Measurements from ENCODE around the gene ZNF862.
A peak's percentile ranks its signal among the peaks of the same experiment; 100 is the strongest.

The ZNF862 gene

DNA sequence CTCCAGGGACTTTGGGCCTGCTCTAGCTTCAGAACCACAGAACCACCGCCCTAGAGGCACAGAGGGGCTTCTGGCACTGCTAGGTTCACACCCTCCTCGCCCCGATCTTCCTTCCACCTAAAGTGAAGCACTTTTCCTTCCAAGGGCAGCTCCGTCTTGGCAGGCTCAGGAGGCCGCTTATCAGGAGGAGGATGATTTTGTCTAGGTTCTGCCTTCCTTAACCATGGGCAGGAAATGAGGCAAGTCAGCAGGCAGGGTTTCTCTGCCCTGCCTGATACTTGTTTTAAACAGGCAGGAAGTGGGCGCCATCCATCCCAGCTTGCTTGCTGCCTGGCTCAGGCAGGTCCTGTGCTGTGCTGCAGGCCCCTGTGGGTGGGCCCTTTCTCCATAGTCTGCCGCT, 27.3 kb downstream of the ZNF862 start:
- H3K27me3 ChIP-seq (ENCODE audit: control insufficient read depth in 2 of 2, insufficient read depth in 2 of 2, low read length in 2 of 2), result no peaks in the 10 kb centered on the region
- H3K9ac ChIP-seq (ENCODE audit: low read depth in 1 of 2, low read length in 2 of 2), result no peak overlapping the region
- H3K4me3 ChIP-seq (ENCODE audit: low read length in 2 of 2), result no peak overlapping the region
- H3K27ac ChIP-seq (ENCODE audit: low read depth in 2 of 2, low read length in 2 of 2), result peak overlapping the region; percentile 2 to 65
- no peaks in the 10 kb centered on the region for H3K9me3 ChIP-seq (ENCODE audit: control insufficient read depth in 2 of 2, low read length in 2 of 2)
- peaks cover 12 to 22% of the 10 kb centered on the region in 2 donors for H3K36me3 ChIP-seq (ENCODE audit: control insufficient read depth in 2 of 2, insufficient read depth in 2 of 2, low read length in 2 of 2)
- peaks cover 0 to 9% of the 10 kb centered on the region in 2 donors for H3K4me1 ChIP-seq (ENCODE audit: control insufficient read depth in 2 of 2, insufficient read depth in 2 of 2, low read length in 2 of 2)

DNA sequence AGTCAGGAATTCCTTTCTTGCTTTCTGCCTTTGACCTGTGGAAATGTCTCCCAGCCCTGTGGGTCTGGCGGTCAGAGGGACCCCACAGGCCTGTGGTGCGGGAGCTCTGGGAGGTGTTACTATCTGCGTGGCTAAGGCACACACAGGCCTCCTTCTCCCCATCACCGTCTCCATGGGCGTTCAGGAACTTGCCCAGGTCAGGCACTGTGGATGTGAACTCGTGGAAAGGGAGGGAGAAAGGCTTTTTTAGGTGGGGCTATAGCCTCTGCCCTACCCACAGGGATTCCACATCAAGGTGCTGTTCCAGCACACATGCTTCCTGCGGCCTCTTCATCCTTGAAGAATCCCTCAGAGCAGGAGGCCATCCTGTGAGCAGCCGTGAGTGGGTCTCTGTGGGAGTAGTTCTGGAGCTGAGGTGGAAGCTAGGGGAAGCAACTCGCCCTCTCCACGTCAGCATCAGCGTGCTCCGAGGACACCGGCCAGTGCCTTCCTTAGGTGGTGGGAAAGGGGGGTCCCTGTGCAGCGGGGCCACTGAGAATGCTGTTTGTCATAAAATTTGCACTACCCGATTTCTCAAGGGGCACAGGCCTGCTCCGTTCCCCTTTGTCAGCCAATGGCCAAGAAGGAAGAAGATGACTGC, 28.1 kb downstream of the ZNF862 start:
- H3K27ac ChIP-seq (ENCODE audit: low read depth in 2 of 2, low read length in 2 of 2), result no peak overlapping the region
- H3K4me3 ChIP-seq (ENCODE audit: low read length in 2 of 2), result no peak overlapping the region
- peaks cover 0 to 9% of the 10 kb centered on the region in 2 donors for H3K4me1 ChIP-seq (ENCODE audit: control insufficient read depth in 2 of 2, insufficient read depth in 2 of 2, low read length in 2 of 2)
- H3K36me3 ChIP-seq (ENCODE audit: control insufficient read depth in 2 of 2, insufficient read depth in 2 of 2, low read length in 2 of 2), result peaks cover 7 to 14% of the 10 kb centered on the region in 2 donors
- H3K27me3 ChIP-seq (ENCODE audit: control insufficient read depth in 2 of 2, insufficient read depth in 2 of 2, low read length in 2 of 2), result no peaks in the 10 kb centered on the region
- no peak overlapping the region for H3K9ac ChIP-seq (ENCODE audit: low read depth in 1 of 2, low read length in 2 of 2)
- no peaks in the 10 kb centered on the region for H3K9me3 ChIP-seq (ENCODE audit: control insufficient read depth in 2 of 2, low read length in 2 of 2)

DNA sequence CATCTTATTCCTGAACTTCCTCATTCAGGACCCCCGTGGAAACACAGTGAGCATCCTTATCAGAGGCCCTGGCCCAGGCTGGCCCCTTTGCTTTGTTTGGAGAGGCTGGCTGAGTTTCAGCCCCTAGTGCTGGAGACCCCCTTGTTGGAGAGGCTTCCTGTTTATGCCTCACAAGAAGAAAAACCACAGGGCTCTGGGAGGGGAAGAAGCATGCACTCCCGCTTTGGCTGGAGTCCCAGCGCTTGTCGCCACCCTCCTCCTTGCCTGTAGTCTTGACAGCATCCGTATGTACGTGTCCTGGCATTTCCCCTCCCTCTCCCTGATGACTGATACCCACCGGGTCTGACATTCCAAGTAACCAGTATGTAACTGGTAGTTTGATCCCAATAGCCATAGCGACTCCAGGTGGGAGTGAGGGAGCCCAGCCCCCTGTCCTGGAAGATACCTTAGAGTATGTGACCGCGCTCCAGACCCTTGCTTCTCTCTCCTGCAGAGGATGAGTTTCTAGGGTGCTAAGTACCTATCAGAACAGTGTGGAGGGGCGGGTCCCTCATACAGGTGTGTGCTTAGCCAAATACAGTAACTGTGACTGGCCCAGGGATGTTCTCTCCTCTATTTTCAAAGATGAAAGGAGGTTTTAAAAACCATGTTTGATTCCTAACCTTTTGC, 28.7 kb downstream of the ZNF862 start:
- Histone ChIP-seq H3K4me3 (ENCODE audit: low read length in 2 of 2) (no peak overlapping the region), H3K9ac (ENCODE audit: low read depth in 1 of 2, low read length in 2 of 2) (no peak overlapping the region), H3K4me1 (ENCODE audit: control insufficient read depth in 2 of 2, insufficient read depth in 2 of 2, low read length in 2 of 2) (peaks cover 0 to 9% of the 10 kb centered on the region in 2 donors), H3K36me3 (ENCODE audit: control insufficient read depth in 2 of 2, insufficient read depth in 2 of 2, low read length in 2 of 2) (peaks cover 7 to 10% of the 10 kb centered on the region in 2 donors), H3K27ac (ENCODE audit: low read depth in 2 of 2, low read length in 2 of 2) (no peak overlapping the region), H3K27me3 (ENCODE audit: control insufficient read depth in 2 of 2, insufficient read depth in 2 of 2, low read length in 2 of 2) (no peaks in the 10 kb centered on the region), H3K9me3 (ENCODE audit: control insufficient read depth in 2 of 2, low read length in 2 of 2) (no peaks in the 10 kb centered on the region)

DNA sequence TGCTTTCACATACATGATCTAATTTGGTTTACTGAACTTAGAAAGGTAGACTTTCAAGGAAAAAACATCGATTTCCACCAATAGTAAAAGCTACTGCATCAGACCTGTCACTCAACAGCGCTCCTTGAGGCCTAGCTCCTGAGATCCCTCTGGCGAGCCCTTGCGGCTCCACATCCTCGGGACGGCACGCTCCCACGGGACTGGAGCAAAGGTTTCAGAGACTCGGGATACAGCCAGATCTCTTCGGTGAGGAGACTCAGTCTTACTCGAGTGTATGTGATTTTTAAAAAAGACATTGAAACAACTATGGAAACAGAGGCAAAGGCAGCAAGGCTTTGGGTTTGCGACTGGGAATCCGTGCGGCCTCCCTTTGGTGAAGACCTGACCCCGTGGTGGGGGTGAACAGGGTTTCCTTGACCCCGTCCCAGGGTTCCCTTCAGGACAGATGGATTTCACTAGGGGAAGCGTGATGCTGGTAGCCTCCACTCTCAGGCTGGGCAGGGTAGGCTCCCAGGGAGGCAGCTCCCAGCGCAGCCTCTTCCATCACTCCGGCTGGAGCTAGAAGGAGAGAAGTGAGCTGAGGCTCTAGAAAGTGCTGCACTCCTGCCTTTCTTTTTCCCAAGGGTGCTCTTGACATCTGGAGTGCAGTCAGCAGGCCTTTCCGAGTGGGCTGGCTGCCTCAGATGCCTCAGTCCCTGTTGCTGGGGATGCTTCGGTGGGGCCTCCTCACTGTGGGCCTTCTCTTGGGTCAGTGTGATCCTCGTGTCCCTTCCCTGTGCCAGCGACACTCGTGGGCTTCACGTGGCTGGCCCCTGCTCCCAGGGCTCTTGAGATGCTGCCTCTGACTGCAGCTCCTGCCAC, 29.8 kb downstream of the ZNF862 start:
- Histone ChIP-seq H3K4me1 (ENCODE audit: control insufficient read depth in 2 of 2, insufficient read depth in 2 of 2, low read length in 2 of 2) (peaks cover 4 to 16% of the 10 kb centered on the region in 2 donors), H3K9ac (ENCODE audit: low read depth in 1 of 2, low read length in 2 of 2) (no peak overlapping the region), H3K36me3 (ENCODE audit: control insufficient read depth in 2 of 2, insufficient read depth in 2 of 2, low read length in 2 of 2) (no peaks in the 10 kb centered on the region), H3K9me3 (ENCODE audit: control insufficient read depth in 2 of 2, low read length in 2 of 2) (no peaks in the 10 kb centered on the region), H3K27me3 (ENCODE audit: control insufficient read depth in 2 of 2, insufficient read depth in 2 of 2, low read length in 2 of 2) (no peaks in the 10 kb centered on the region), H3K27ac (ENCODE audit: low read depth in 2 of 2, low read length in 2 of 2) (peak overlapping the region in 1 of 2 donors; percentile 16), H3K4me3 (ENCODE audit: low read length in 2 of 2) (no peak overlapping the region)

DNA sequence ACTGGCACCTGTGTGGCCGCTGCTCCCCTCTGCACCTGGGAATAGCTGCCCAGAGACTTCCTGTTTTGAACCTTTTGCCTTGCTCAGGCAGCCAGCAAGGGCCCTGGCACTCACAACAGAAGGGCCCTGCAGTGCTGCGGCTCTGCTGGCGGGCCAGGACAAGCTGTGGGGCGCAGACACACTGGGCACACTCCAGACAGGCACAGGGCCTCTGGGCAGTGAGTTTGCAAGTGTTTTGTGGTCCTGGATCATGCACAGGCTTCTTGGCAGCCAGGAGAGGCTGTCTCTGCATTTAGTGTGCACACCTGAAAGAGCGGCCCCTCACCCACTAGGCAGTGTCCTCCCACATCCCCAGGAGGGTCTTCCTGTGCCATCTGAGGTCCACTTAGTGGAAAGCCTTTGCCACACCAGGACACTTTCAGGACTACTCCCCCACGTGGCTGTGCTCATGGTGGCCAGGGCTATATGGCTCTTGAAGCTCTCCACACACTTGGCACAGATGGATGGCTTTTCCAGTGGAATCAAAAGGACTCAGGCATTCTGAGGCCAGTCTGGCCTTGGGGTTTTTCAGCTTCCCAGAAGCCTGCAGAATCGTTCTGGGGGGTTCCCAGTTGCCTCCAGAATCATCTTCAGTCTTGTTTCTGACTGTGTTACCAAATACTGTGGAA, 30.6 kb downstream of the ZNF862 start:
- peak overlapping the region in 1 of 2 donors; percentile 16 for H3K27ac ChIP-seq (ENCODE audit: low read depth in 2 of 2, low read length in 2 of 2)

DNA sequence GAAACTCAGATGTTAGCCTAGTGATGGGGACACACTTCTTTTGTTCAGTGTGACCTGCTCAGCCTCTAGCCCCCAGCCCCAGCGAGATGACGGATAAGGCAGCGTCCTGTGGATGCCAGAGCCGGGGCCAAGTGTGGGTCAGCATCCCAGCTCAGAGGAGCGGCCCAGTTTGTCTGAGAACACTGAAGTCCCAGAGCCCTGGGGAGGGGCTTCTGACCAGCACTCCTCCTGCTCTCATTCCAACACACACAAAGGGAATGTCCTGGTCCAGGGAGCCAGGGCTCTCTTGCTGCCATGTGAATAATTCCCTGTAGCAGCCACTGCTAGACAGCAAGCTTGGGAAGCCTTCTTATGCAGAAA, 31.1 kb downstream of the ZNF862 start:
- peaks cover 5 to 21% of the 10 kb centered on the region in 2 donors for H3K4me1 ChIP-seq (ENCODE audit: control insufficient read depth in 2 of 2, insufficient read depth in 2 of 2, low read length in 2 of 2)
- H3K9me3 ChIP-seq (ENCODE audit: control insufficient read depth in 2 of 2, low read length in 2 of 2), result no peaks in the 10 kb centered on the region
- peak overlapping the region in 1 of 2 donors; percentile 9 for H3K27ac ChIP-seq (ENCODE audit: low read depth in 2 of 2, low read length in 2 of 2)
- H3K27me3 ChIP-seq (ENCODE audit: control insufficient read depth in 2 of 2, insufficient read depth in 2 of 2, low read length in 2 of 2), result no peaks in the 10 kb centered on the region
- H3K36me3 ChIP-seq (ENCODE audit: control insufficient read depth in 2 of 2, insufficient read depth in 2 of 2, low read length in 2 of 2), result no peaks in the 10 kb centered on the region
- no peak overlapping the region for H3K4me3 ChIP-seq (ENCODE audit: low read length in 2 of 2)
- H3K9ac ChIP-seq (ENCODE audit: low read depth in 1 of 2, low read length in 2 of 2), result no peak overlapping the region

More for the DNA sequence above, 30.6 kb downstream of the ZNF862 start:
- Histone ChIP-seq H3K9me3 (ENCODE audit: control insufficient read depth in 2 of 2, low read length in 2 of 2) (no peaks in the 10 kb centered on the region), H3K9ac (ENCODE audit: low read depth in 1 of 2, low read length in 2 of 2) (no peak overlapping the region), H3K27me3 (ENCODE audit: control insufficient read depth in 2 of 2, insufficient read depth in 2 of 2, low read length in 2 of 2) (no peaks in the 10 kb centered on the region), H3K4me3 (ENCODE audit: low read length in 2 of 2) (no peak overlapping the region), H3K4me1 (ENCODE audit: control insufficient read depth in 2 of 2, insufficient read depth in 2 of 2, low read length in 2 of 2) (peaks cover 5 to 18% of the 10 kb centered on the region in 2 donors), H3K36me3 (ENCODE audit: control insufficient read depth in 2 of 2, insufficient read depth in 2 of 2, low read length in 2 of 2) (no peaks in the 10 kb centered on the region)

DNA sequence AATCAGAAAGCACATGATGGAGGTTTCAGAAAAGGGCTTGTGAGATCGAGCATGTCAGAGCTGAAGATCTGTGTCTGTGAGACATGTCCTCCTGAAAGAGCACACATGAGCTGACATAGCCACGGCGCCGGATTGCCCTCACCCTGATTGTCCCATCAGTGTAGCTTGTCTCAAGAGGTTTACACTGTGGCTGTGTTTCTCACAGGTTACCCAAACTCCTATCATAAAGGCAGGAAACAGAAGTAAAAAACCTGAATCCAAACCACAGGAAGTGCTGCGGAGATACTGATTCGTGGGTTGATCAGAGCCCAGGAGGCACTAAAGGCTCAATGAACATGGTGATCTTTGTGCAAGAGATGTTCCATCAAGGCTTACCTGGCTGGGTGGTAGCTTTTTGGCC, 31.7 kb downstream of the ZNF862 start:
- peak overlapping the region in 1 of 2 donors; percentile 13 for H3K27ac ChIP-seq (ENCODE audit: low read depth in 2 of 2, low read length in 2 of 2)
- H3K4me3 ChIP-seq (ENCODE audit: low read length in 2 of 2), result no peak overlapping the region
- H3K9me3 ChIP-seq (ENCODE audit: control insufficient read depth in 2 of 2, low read length in 2 of 2), result no peaks in the 10 kb centered on the region
- H3K27me3 ChIP-seq (ENCODE audit: control insufficient read depth in 2 of 2, insufficient read depth in 2 of 2, low read length in 2 of 2), result no peaks in the 10 kb centered on the region
- no peak overlapping the region for H3K9ac ChIP-seq (ENCODE audit: low read depth in 1 of 2, low read length in 2 of 2)
- no peaks in the 10 kb centered on the region for H3K36me3 ChIP-seq (ENCODE audit: control insufficient read depth in 2 of 2, insufficient read depth in 2 of 2, low read length in 2 of 2)
- H3K4me1 ChIP-seq (ENCODE audit: control insufficient read depth in 2 of 2, insufficient read depth in 2 of 2, low read length in 2 of 2), result peaks cover 5 to 24% of the 10 kb centered on the region in 2 donors

DNA sequence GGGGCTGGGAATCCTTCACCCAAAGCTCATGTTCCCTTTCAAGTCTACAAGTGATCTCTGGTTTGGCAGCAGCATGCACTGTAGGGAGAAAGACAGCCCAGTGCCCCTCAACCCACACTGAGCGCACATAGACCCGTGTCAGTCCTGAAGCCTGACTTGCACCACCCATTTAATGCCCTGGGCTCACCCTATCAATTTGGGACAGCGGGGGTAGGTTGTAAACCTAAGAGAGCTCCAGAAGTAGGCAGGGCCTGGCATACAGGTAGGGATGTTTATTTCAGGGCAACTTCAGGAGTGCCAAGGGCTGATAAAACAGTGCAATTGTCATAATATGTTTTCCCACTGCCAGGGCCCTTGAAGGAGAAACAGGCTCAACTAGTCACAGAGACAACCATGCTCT, 32.1 kb downstream of the ZNF862 start:
- H3K27me3 ChIP-seq (ENCODE audit: control insufficient read depth in 2 of 2, insufficient read depth in 2 of 2, low read length in 2 of 2), result no peaks in the 10 kb centered on the region
- H3K27ac ChIP-seq (ENCODE audit: low read depth in 2 of 2, low read length in 2 of 2), result peak overlapping the region in 1 of 2 donors; percentile 13
- H3K36me3 ChIP-seq (ENCODE audit: control insufficient read depth in 2 of 2, insufficient read depth in 2 of 2, low read length in 2 of 2), result no peaks in the 10 kb centered on the region
- H3K9me3 ChIP-seq (ENCODE audit: control insufficient read depth in 2 of 2, low read length in 2 of 2), result no peaks in the 10 kb centered on the region
- no peak overlapping the region for H3K4me3 ChIP-seq (ENCODE audit: low read length in 2 of 2)
- peaks cover 5 to 24% of the 10 kb centered on the region in 2 donors for H3K4me1 ChIP-seq (ENCODE audit: control insufficient read depth in 2 of 2, insufficient read depth in 2 of 2, low read length in 2 of 2)
- H3K9ac ChIP-seq (ENCODE audit: low read depth in 1 of 2, low read length in 2 of 2), result no peak overlapping the region

DNA sequence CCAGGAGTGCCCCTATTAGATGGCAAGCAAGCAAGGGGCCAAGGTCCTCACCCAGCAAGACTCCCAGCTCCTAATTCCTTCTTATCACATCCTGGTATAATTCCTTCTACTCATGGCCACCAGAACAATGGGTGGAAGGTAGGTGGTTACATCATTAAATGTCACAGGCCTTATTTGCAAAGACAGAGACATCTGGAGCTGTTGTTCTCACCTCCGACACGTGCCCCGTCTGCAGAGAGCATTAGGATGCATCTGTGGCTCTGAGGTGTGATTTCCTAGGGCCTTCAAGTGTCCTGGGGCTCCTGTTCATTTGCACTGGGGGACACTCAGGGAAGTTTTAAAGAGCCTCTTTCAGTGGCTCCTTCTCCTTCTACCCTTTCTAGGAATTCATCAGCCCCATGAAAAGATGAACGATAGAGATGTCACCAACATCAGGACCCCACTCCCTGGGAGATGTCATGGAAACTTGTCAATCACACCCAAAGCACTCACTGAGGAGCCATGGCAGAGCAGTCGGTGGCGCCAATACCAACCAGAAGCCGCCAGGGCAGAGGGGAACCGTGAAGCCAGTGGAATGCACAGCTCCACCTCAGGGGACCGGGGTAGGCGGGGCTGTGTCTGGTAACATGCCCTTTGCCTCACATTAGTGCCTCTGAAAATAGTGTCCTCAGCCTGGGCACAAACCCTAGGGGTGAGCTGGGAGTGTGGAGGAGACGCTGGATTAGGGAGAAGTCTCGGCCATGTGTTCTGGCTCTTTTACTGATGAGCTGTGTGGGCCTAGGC, 32.7 kb downstream of the ZNF862 start:
- no peak overlapping the region for H3K9ac ChIP-seq (ENCODE audit: low read depth in 1 of 2, low read length in 2 of 2)
- H3K4me3 ChIP-seq (ENCODE audit: low read length in 2 of 2), result no peak overlapping the region
- no peaks in the 10 kb centered on the region for H3K27me3 ChIP-seq (ENCODE audit: control insufficient read depth in 2 of 2, insufficient read depth in 2 of 2, low read length in 2 of 2)
- H3K4me1 ChIP-seq (ENCODE audit: control insufficient read depth in 2 of 2, insufficient read depth in 2 of 2, low read length in 2 of 2), result peaks cover 5 to 24% of the 10 kb centered on the region in 2 donors
- no peaks in the 10 kb centered on the region for H3K9me3 ChIP-seq (ENCODE audit: control insufficient read depth in 2 of 2, low read length in 2 of 2)
- no peaks in the 10 kb centered on the region for H3K36me3 ChIP-seq (ENCODE audit: control insufficient read depth in 2 of 2, insufficient read depth in 2 of 2, low read length in 2 of 2)
- no peak overlapping the region for H3K27ac ChIP-seq (ENCODE audit: low read depth in 2 of 2, low read length in 2 of 2)

Data from mucosa of rectum (tissue), 2 donors.